ENCODE measurements around the gene NTRK1.
"Not testable (repeated sequence)": the region's sequence is repeated elsewhere in the genome, so short reads cannot be mapped to it uniquely, and the experiment has no call there.

Gene NTRK1

GRCh38 chr1:156913809-156914387 is 53.2 kb downstream of the NTRK1 start:
- no peak for DNase-seq (ENCODE audit: low spot score)

- no peak for DNase-seq (ENCODE audit: low spot score)
These were observed 53.8 kb downstream of the NTRK1 start for GRCh38 chr1:156914440-156914856.

- peak; percentile 29 for DNase-seq (ENCODE audit: low spot score)
These were observed 59.8 kb downstream of the NTRK1 start, which contains the start of gene LRRC71 for GRCh38 chr1:156920233-156921052. Gene LRRC71 (plus strand): TSS chr1:156920632. CDS start chr1:156920804, 172 bp downstream.

- no peak for DNase-seq (ENCODE audit: low spot score)
These were observed 60.4 kb downstream of the NTRK1 start for GRCh38 chr1:156921053-156921529.

- no peak for DNase-seq (ENCODE audit: low spot score)
These were observed 62.5 kb downstream of the NTRK1 start for GRCh38 chr1:156922986-156923669.

- no peak for DNase-seq (ENCODE audit: low spot score)
These were observed 63.2 kb downstream of the NTRK1 start for GRCh38 chr1:156923670-156924477.

GRCh38 chr1:156924478-156925153 is 64.0 kb downstream of the NTRK1 start:
- no peak for DNase-seq (ENCODE audit: low spot score)

- no peak for DNase-seq (ENCODE audit: low spot score)
These were observed 64.7 kb downstream of the NTRK1 start for GRCh38 chr1:156925154-156926010.

GRCh38 chr1:156926175-156926574 is 65.5 kb downstream of the NTRK1 start:
- DNase-seq (ENCODE audit: low spot score) = peak; percentile 17

- not testable (repeated sequence) for DNase-seq (ENCODE audit: low spot score)
These were observed 66.0 kb downstream of the NTRK1 start for GRCh38 chr1:156926695-156927094.

GRCh38 chr1:156927215-156928042 is 66.8 kb downstream of the NTRK1 start:
- no peak for DNase-seq (ENCODE audit: low spot score)

GRCh38 chr1:156928043-156928602 is 67.5 kb downstream of the NTRK1 start:
- DNase-seq (ENCODE audit: low spot score) = no peak

GRCh38 chr1:156929596-156930238 is 69.1 kb downstream of the NTRK1 start:
- DNase-seq (ENCODE audit: low spot score) = no peak

- no peak for DNase-seq (ENCODE audit: low spot score)
These were observed 69.8 kb downstream of the NTRK1 start for GRCh38 chr1:156930483-156930882.

All from pons (tissue), 1 donor.